ENCODE data around the gene LRRC26. TPM values are rescaled to one million over a fixed set of nuclear protein-coding genes. Genes with fewer than 3 reads are reported as not detected.
A peak's percentile ranks its signal among the peaks of the same experiment; 100 is the strongest.

The LRRC26 gene
- total RNA-seq, 1 experiment from 2014 or later: 0.40 TPM

DNA sequence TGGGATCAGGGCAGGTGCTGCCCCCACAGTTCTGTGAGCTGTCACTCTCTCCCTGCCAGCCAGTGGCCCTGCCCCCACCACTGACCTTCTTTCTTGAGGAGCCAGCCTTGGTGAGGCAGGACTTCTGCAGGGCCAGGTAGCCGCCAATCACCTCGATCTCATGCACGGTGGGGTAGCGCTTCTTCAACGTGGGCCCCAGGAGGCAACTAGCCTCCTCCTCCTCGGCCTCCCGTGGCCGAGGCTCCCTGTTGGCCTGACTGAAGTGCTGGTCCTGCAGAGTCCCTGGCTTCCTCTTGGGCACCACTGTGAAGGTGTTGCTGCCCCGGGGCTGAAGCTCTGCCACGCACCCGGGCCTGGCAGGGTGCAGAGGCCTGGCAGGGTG, 29.0 kb upstream of the LRRC26 start:
- H3K36me3 ChIP-seq (ENCODE audit: low read depth, low read length): no peaks in the 10 kb centered on the region
- no peak overlapping the region for H3K27ac ChIP-seq (ENCODE audit: low read length)
- peak overlapping the region; percentile 89 for H3K4me2 ChIP-seq (ENCODE audit: low read length)
- no peaks in the 10 kb centered on the region for H3K9me3 ChIP-seq (ENCODE audit: low read length)
- H3F3A ChIP-seq (ENCODE audit: low read length, unreplicated experiment): no peaks in the 10 kb centered on the region
- POLR2A ChIA-PET (ENCODE audit: unreplicated experiment): no interaction called here
- peaks cover 14% of the 10 kb centered on the region; the same call in 1 of the 2 replicates for H4K20me1 ChIP-seq (ENCODE audit: low read length)
- no peak overlapping the region for H3K9ac ChIP-seq (ENCODE audit: low read length)
- H2AFZ ChIP-seq (ENCODE audit: low read length): no peak overlapping the region
- BruUV-seq (replicated peaks): no TSS peak
- intact Hi-C loops (cut with micrococcal nuclease): no loop called here
- CTCF ChIA-PET: interaction anchor here (0.9 kb wide), 1 partner anchor 10 kb away, joined by 3 read pairs; no protein-coding TSS in a partner anchor
- ATAC-seq (no peak), DNase-seq (no peak)
- H3K27me3 ChIP-seq (ENCODE audit: low read length): no peaks in the 10 kb centered on the region
- H3K79me2 ChIP-seq (ENCODE audit: low read length): peaks cover 41% of the 10 kb centered on the region
- H3K4me1 ChIP-seq (ENCODE audit: insufficient read depth, low read length): peaks cover 46% of the 10 kb centered on the region
- no peaks in the 10 kb centered on the region for H3K9me2 ChIP-seq (replicated peaks; ENCODE audit: low read length)
- TF ChIP-seq EZH2 (IDR thresholded peaks at IDR 0.05; ENCODE audit: low read length, unreplicated experiment) (no peak), EZH2phosphoT487 (IDR thresholded peaks at IDR 0.05; ENCODE audit: borderline replicate concordance, low read length) (no peak)
- TF ChIP-seq, protein P1, sequence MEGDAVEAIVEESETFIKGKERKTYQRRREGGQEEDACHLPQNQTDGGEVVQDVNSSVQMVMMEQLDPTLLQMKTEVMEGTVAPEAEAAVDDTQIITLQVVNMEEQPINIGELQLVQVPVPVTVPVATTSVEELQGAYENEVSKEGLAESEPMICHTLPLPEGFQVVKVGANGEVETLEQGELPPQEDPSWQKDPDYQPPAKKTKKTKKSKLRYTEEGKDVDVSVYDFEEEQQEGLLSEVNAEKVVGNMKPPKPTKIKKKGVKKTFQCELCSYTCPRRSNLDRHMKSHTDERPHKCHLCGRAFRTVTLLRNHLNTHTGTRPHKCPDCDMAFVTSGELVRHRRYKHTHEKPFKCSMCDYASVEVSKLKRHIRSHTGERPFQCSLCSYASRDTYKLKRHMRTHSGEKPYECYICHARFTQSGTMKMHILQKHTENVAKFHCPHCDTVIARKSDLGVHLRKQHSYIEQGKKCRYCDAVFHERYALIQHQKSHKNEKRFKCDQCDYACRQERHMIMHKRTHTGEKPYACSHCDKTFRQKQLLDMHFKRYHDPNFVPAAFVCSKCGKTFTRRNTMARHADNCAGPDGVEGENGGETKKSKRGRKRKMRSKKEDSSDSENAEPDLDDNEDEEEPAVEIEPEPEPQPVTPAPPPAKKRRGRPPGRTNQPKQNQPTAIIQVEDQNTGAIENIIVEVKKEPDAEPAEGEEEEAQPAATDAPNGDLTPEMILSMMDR (conservative IDR thresholded peaks at IDR 0.05; ENCODE audit: low read depth, low read length): no peak
- peak overlapping the region; percentile 68 for H3K4me3 ChIP-seq (ENCODE audit: low read length)

DNA sequence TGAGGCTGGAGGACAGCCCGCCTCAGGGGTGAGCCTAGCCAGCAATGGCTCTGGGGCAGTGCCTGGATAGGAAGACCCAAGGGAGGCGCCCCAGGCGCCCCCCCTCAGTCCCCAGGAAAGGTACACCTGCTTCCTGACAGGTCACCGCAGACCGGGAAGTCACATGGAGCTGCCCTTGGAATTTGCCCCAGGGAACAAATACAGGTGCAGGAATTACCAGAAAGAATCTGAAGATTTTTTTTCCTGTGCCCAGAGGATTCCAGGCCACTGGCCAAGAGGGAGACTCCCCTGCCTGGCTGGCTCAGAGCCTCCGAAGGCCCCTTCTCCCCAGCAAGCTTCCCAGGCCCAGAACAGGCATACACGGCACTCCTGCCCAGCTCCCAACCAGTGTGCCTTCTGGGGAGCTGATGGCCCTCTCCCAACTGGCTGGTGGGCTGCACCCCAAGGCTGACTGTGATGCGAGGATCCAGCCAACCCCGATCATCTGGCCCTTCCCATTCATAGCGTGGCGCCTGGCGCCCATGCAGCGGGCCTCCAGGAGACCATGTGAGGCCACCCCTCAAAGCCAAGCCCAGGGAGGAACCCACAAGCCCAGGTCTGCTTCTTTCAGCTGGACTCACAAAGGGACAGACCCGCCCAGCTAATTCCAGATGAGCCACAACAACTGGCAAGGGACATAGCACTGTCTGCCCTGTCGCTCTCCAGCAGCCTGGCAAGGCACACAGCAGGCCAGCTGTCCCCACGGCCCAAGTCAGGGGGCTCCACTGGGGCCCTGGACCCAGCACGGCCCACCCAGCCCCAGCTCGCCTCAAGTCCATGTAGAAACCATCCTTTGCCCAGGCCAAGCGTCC, 28.4 kb upstream of the LRRC26 start:
- DNase-seq: peak; percentile 85
- Histone ChIP-seq H3K9me3 (ENCODE audit: low read length) (no peaks in the 10 kb centered on the region), H3F3A (ENCODE audit: low read length, unreplicated experiment) (no peaks in the 10 kb centered on the region), H2AFZ (ENCODE audit: low read length) (no peak overlapping the region), H3K27me3 (ENCODE audit: low read length) (no peaks in the 10 kb centered on the region), H3K4me3 (ENCODE audit: low read length) (peak overlapping the region; percentile 68), H3K27ac (ENCODE audit: low read length) (no peak overlapping the region), H3K36me3 (ENCODE audit: low read depth, low read length) (no peaks in the 10 kb centered on the region), H3K4me1 (ENCODE audit: insufficient read depth, low read length) (peaks cover 45% of the 10 kb centered on the region), H3K79me2 (ENCODE audit: low read length) (peaks cover 35% of the 10 kb centered on the region), H4K20me1 (ENCODE audit: low read length) (peaks cover 14% of the 10 kb centered on the region; the same call in 1 of the 2 replicates), H3K9ac (ENCODE audit: low read length) (no peak overlapping the region), H3K4me2 (ENCODE audit: low read length) (peak overlapping the region; percentile 89), H3K9me2 (replicated peaks; ENCODE audit: low read length) (no peaks in the 10 kb centered on the region)
- no TSS peak for BruUV-seq (replicated peaks)
- ChIA-PET POLR2A (ENCODE audit: unreplicated experiment) (interaction anchor here (0.6 kb wide), 1 partner anchor 9 kb away, joined by 3 read pairs; no protein-coding TSS in a partner anchor), CTCF (interaction anchor here (0.9 kb wide), 1 partner anchor 9 kb away, joined by 3 read pairs; no protein-coding TSS in a partner anchor)
- TF ChIP-seq, protein P1 (conservative IDR thresholded peaks at IDR 0.05; ENCODE audit: low read depth, low read length): no peak
- TF ChIP-seq EZH2phosphoT487 (IDR thresholded peaks at IDR 0.05; ENCODE audit: borderline replicate concordance, low read length) (no peak), EZH2 (IDR thresholded peaks at IDR 0.05; ENCODE audit: low read length, unreplicated experiment) (no peak)
- intact Hi-C loops (cut with micrococcal nuclease): no loop called here
- ATAC-seq: peak; percentile 4

All from PC-3 (cell line).